ENCODE measurements around the gene EXD2.
"Not testable (repeated sequence)": the region's sequence is repeated elsewhere in the genome, so short reads cannot be mapped to it uniquely, and the experiment has no call there.

EXD2 gene

GRCh38 chr14:69288011-69288771 is 96.9 kb downstream of the EXD2 start:
- no peaks in the 10 kb centered on the region for H3K79me2 ChIP-seq (ENCODE audit: insufficient read depth, low read depth)
- H2AFZ ChIP-seq (ENCODE audit: low read depth): no peak overlapping the region
- no peak overlapping the region for H3K4me2 ChIP-seq
- H3K27me3 ChIP-seq (ENCODE audit: insufficient read depth, low read depth): no peaks in the 10 kb centered on the region
- no peak overlapping the region for H3K27ac ChIP-seq
- no peak overlapping the region for H3K9ac ChIP-seq
- H3K4me1 ChIP-seq (ENCODE audit: low read depth, poor library complexity, severe bottlenecking): no peaks in the 10 kb centered on the region
- H3K36me3 ChIP-seq (ENCODE audit: insufficient read depth): no peaks in the 10 kb centered on the region
- no peak overlapping the region for H3K4me3 ChIP-seq (IDR thresholded peaks at IDR 0.05; ENCODE audit: insufficient read depth, low read depth, low read length)
- TF ChIP-seq CTCF (conservative IDR thresholded peaks at IDR 0.05; ENCODE audit: low read depth, low read length): no peak
- no peaks in the 10 kb centered on the region for H4K20me1 ChIP-seq (ENCODE audit: insufficient read depth)

DNA sequence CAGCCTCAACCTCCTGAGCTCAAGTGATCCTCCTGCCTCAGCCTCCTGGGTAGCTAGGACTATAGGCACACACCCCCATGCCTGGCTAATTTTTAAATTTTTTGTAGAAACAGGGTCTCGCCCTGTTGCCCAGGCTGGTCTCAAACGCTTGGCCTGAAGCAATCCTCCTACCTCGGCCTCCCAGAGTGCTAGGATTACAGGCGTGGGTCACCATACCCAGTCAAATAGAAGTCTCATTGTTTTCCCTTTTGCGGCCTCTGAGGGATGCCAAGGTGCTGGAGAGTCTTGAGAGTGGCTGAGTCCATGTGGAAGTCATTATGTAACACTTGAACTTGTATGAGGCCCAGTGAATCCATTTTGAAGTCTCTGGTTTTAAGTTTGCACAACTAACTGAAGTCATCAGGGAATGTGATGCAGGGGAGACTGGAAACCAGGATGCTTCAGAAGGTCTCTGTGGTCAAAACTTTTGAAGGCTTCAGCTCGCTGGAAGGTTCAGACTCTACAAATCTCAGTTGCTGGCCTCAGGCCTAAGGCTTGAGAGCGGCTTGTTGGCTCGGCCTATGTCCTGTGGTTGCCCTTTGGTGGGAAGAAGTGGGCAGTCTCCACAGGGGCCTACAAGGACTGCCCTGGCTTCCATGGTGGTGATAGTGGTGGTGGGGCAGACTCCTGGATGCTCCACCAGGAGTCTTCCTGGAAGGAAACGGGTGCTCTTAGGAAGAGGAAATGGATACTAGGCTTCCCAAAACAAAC is 97.8 kb downstream of the EXD2 start:
- Histone ChIP-seq H2AFZ (ENCODE audit: low read depth) (no peak overlapping the region), H4K20me1 (ENCODE audit: insufficient read depth) (no peaks in the 10 kb centered on the region), H3K27ac (no peak overlapping the region), H3K79me2 (ENCODE audit: insufficient read depth, low read depth) (no peaks in the 10 kb centered on the region), H3K4me2 (no peak overlapping the region), H3K4me3 (IDR thresholded peaks at IDR 0.05; ENCODE audit: insufficient read depth, low read depth, low read length) (no peak overlapping the region), H3K27me3 (ENCODE audit: insufficient read depth, low read depth) (no peaks in the 10 kb centered on the region), H3K4me1 (ENCODE audit: low read depth, poor library complexity, severe bottlenecking) (no peaks in the 10 kb centered on the region), H3K36me3 (ENCODE audit: insufficient read depth) (no peaks in the 10 kb centered on the region), H3K9ac (no peak overlapping the region)
- TF ChIP-seq CTCF (conservative IDR thresholded peaks at IDR 0.05; ENCODE audit: low read depth, low read length): no peak

DNA sequence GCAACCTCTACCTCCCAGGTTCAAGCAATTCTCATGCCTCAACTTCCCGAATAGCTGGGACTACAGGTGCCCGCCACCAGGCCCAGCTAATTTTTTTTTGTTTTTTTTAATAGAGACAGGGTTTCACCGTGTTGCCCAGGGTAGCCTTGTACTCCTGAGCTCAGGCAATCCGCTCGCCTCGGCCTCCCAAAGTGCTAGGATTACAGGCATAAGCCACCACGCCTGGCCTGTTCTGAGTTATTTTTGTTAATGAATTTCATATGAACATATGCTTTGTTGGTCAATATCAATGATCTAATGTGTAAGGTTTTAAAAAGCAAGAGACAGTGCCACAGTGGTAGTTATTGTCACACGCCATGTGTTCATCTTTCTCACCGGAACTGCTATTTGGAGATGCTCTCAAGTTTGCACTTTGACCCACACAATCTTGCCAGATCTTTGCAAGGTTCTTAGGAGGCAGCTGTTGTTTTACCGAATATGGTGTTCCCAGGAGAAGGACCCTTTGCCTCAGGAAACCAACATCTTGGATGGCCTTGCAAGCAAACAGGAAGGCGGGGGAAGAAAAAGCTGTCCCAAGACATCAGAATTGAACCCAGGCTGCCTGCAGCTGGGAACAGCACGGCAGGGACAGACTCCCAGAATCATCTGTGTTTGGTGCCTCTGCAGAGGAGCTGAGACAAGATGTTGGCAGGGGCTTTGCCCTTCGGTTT is 98.7 kb downstream of the EXD2 start:
- Histone ChIP-seq H3K27me3 (ENCODE audit: insufficient read depth, low read depth) (no peaks in the 10 kb centered on the region), H3K4me2 (no peak overlapping the region), H3K79me2 (ENCODE audit: insufficient read depth, low read depth) (no peaks in the 10 kb centered on the region), H2AFZ (ENCODE audit: low read depth) (no peak overlapping the region), H3K4me1 (ENCODE audit: low read depth, poor library complexity, severe bottlenecking) (no peaks in the 10 kb centered on the region), H3K36me3 (ENCODE audit: insufficient read depth) (no peaks in the 10 kb centered on the region), H3K27ac (no peak overlapping the region), H3K4me3 (IDR thresholded peaks at IDR 0.05; ENCODE audit: insufficient read depth, low read depth, low read length) (no peak overlapping the region), H3K9ac (no peak overlapping the region), H4K20me1 (ENCODE audit: insufficient read depth) (no peaks in the 10 kb centered on the region)
- TF ChIP-seq CTCF (conservative IDR thresholded peaks at IDR 0.05; ENCODE audit: low read depth, low read length): no peak

- not testable (repeated sequence) for H3K4me1 ChIP-seq (ENCODE audit: low read depth, poor library complexity, severe bottlenecking); H3K36me3 ChIP-seq (ENCODE audit: insufficient read depth); H2AFZ ChIP-seq (ENCODE audit: low read depth); H3K4me2 ChIP-seq; H3K27ac ChIP-seq; H4K20me1 ChIP-seq (ENCODE audit: insufficient read depth); H3K79me2 ChIP-seq (ENCODE audit: insufficient read depth, low read depth); H3K4me3 ChIP-seq (IDR thresholded peaks at IDR 0.05; ENCODE audit: insufficient read depth, low read depth, low read length); H3K27me3 ChIP-seq (ENCODE audit: insufficient read depth, low read depth); H3K9ac ChIP-seq
Observed at GRCh38 chr14:69290881-69291280, 99.6 kb downstream of the EXD2 start.

All from KMS-11 (cell line).